Thyroid gland (tissue), 4 donors: ENCODE measurements around the gene HPN. TPM values are rescaled to one million over a fixed set of nuclear protein-coding genes. Genes with fewer than 3 reads are reported as not detected.

Source experiments
- DNase-seq, 2 donors: peaks; one replicate each; pipeline ENCODE4 v3.0.0-alpha.2; 2019
- H3K27ac ChIP-seq, 3 donors: fragments of 200-600 bp; sonication (generic); 1 replicate in 2 of 3; 2 replicates in 1 of 3; pipeline ENCODE4 v1.5.1; 2016 to 2019; ENCODE audit warnings: mild to moderate bottlenecking in 1 of 3, moderate library complexity in 1 of 3
- H3K27me3 ChIP-seq: fragments of 200-600 bp; sonication (generic); one replicate; pipeline ENCODE4 v1.5.1; 2019
- H3K36me3 ChIP-seq, 2 donors: fragments of 200-600 bp; sonication (generic); one replicate each; pipeline ENCODE4 v1.5.1; 2016 to 2019
- H3K4me1 ChIP-seq, 2 donors: fragments of 200-600 bp; sonication (generic); one replicate each; pipeline ENCODE4 v1.5.1; 2017 to 2019
- H3K4me3 ChIP-seq, 3 donors: fragments of 200-600 bp; sonication (generic); replicated peaks in 1 of 3; 1 replicate in 2 of 3; 2 replicates in 1 of 3; pipeline ENCODE4 v1.5.1; 2016; ENCODE audit warnings: mild to moderate bottlenecking in 1 of 3
- H3K9me3 ChIP-seq: fragments of 200-600 bp; sonication (generic); one replicate; pipeline ENCODE4 v1.5.1; 2017
- POLR2A ChIP-seq, 2 donors: fragments of 450-650 bp; IDR thresholded peaks; one replicate each; pipeline ENCODE4 v1.6.1; 2017; ENCODE audit warnings: antibody characterized with exemption in 2 of 2, mild to moderate bottlenecking in 2 of 2, moderate library complexity in 1 of 2
- WGBS, 2 donors: methylation state at CpG; one replicate each; pipeline ENCODE4 v1.1.5; 2017; 5-methylcytosine and 5-hydroxymethylcytosine counted together
- intact Hi-C: fragments of 100-400 bp; cut with DNase I; formaldehyde crosslinking; loops from one replicate; pipeline ENCODE4 v1.15.1; 2023
- total RNA-seq, 4 donors: library from RNA; depleted of rRNA; stranded (reverse); fragments of >200 nt; gene quantifications; one replicate each; pipeline ENCODE4 v1.2.3, GENCODE V29; 2016
- TF ChIP-seq, protein P1 (sequence below), 6 experiments: fragments of 200-600 bp in 3 of 6; fragments of 450-650 bp in 3 of 6; sonication (generic) in 3 of 6; IDR thresholded peaks; one replicate each; pipeline ENCODE4 v1.5.1; 2016 to 2019; ENCODE audit warnings: antibody characterized with exemption in 6 of 6, mild to moderate bottlenecking in 2 of 6, inconsistent platforms in 1 of 6, moderate library complexity in 1 of 6

The HPN gene
- total RNA-seq, 4 donors from 2014 or later: 16.3 to 19.3 (median 17.9) TPM

GRCh38 chr19:35077411-35078223, 36.1 kb downstream of the HPN start:
- H3K36me3 ChIP-seq: no peaks in the 10 kb centered on the region
- 88 to 92% methylated on average over 17 of the region's 17 CpGs for WGBS, 2 donors

GRCh38 chr19:35079826-35080225, 38.3 kb downstream of the HPN start:
- Histone ChIP-seq H3K4me1 (no peaks in the 10 kb centered on the region), H3K4me3 (no peak overlapping the region), H3K27me3 (no peaks in the 10 kb centered on the region), H3K27ac (no peak overlapping the region), H3K9me3 (no peaks in the 10 kb centered on the region), H3K36me3 (no peaks in the 10 kb centered on the region)
- intact Hi-C loops: no loop called here
- DNase-seq: no peak
- WGBS, 2 donors: 85 to 88% methylated on average over 10 to 11 of the region's 14 CpGs
- TF ChIP-seq, protein P1, sequence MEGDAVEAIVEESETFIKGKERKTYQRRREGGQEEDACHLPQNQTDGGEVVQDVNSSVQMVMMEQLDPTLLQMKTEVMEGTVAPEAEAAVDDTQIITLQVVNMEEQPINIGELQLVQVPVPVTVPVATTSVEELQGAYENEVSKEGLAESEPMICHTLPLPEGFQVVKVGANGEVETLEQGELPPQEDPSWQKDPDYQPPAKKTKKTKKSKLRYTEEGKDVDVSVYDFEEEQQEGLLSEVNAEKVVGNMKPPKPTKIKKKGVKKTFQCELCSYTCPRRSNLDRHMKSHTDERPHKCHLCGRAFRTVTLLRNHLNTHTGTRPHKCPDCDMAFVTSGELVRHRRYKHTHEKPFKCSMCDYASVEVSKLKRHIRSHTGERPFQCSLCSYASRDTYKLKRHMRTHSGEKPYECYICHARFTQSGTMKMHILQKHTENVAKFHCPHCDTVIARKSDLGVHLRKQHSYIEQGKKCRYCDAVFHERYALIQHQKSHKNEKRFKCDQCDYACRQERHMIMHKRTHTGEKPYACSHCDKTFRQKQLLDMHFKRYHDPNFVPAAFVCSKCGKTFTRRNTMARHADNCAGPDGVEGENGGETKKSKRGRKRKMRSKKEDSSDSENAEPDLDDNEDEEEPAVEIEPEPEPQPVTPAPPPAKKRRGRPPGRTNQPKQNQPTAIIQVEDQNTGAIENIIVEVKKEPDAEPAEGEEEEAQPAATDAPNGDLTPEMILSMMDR (IDR thresholded peaks at IDR 0.05): no peak
- TF ChIP-seq POLR2A (IDR thresholded peaks at IDR 0.05): no peak

More at GRCh38 chr19:35077411-35078223, 36.1 kb downstream of the HPN start:
- Histone ChIP-seq H3K9me3 (no peaks in the 10 kb centered on the region), H3K27ac (no peak overlapping the region), H3K27me3 (no peaks in the 10 kb centered on the region), H3K4me3 (no peak overlapping the region), H3K4me1 (no peaks in the 10 kb centered on the region)
- TF ChIP-seq POLR2A (IDR thresholded peaks at IDR 0.05): no peak
- TF ChIP-seq, protein P1 (IDR thresholded peaks at IDR 0.05): no peak
- intact Hi-C loops: no loop called here
- DNase-seq: no peak

- intact Hi-C loops: no loop called here
- Histone ChIP-seq H3K4me1 (no peaks in the 10 kb centered on the region), H3K27ac (no peak overlapping the region), H3K4me3 (no peak overlapping the region), H3K27me3 (no peaks in the 10 kb centered on the region), H3K36me3 (no peaks in the 10 kb centered on the region), H3K9me3 (no peaks in the 10 kb centered on the region)
- 75 to 87% methylated on average over 6 to 15 of the region's 16 CpGs for WGBS, 2 donors
- no peak for DNase-seq
- TF ChIP-seq, protein P1 (IDR thresholded peaks at IDR 0.05): no peak
- TF ChIP-seq POLR2A (IDR thresholded peaks at IDR 0.05): no peak
Observed at GRCh38 chr19:35080613-35081170, 39.2 kb downstream of the HPN start.

DNA sequence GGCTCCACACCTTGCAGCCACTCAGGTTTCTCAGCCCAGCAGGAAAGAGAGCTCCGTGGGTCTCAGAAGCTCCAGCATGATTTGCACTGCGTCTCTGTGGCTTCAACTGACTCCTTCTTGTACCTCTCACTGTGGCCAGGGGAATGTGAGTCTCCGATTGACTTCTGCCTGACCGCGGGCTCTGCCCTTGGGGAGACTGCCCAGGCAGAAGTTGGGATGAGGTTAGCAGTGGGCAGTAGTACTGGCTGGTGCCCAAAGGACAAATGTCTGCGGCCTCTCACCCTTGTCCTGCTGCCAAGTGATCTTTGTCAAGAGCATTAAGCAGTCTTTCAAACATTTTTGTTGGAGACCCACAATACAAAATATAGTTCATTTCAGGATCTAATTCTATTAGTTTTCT, 39.7 kb downstream of the HPN start:
- no peaks in the 10 kb centered on the region for H3K4me1 ChIP-seq
- no peaks in the 10 kb centered on the region for H3K9me3 ChIP-seq
- H3K36me3 ChIP-seq: no peaks in the 10 kb centered on the region
- H3K27ac ChIP-seq: no peak overlapping the region
- 84 to 87% methylated on average over 4 to 6 of the region's 6 CpGs for WGBS, 2 donors
- H3K27me3 ChIP-seq: no peaks in the 10 kb centered on the region
- no peak overlapping the region for H3K4me3 ChIP-seq
- intact Hi-C loops: no loop called here
- TF ChIP-seq, protein P1 (IDR thresholded peaks at IDR 0.05): no peak
- no peak for TF ChIP-seq POLR2A (IDR thresholded peaks at IDR 0.05)
- DNase-seq: no peak
